ENCODE data around the gene CAPRIN2. TPM values are rescaled to one million over a fixed set of nuclear protein-coding genes. Genes with fewer than 3 reads are reported as not detected.

CAPRIN2 gene
- total and polyA plus RNA-seq, 2 experiments from 2014 or later = 36.5 to 41.3 TPM

DNA sequence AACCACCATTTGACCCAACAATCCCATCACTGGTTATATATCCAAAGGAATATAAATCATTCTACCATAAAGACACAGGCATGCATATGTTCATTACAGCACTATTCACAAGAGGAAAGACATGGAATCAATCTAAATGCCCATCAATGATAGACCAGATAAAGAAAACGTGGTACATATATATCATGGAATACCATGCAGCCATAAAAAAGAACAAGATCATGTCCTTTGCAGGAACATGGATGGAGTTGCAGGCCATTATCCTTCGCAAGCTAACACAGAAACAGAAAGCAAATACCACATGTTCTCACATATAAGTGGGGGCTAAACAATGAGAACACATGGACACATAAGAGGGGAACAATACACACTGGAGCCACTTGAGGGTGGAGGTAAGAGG lies 15.7 kb downstream of the CAPRIN2 start:
- no peaks in the 10 kb centered on the region; the same call in 2 of the 3 replicates for H3K9me3 Mint-ChIP-seq
- H3K4me1 Mint-ChIP-seq = no peaks in the 10 kb centered on the region
- ATAC-seq (no peak), DNase-seq (ENCODE audit: low spot score) (no peak)
- no peaks in the 10 kb centered on the region for H3F3A ChIP-seq (replicated peaks; ENCODE audit: low read depth)
- no peak overlapping the region for H3K27ac Mint-ChIP-seq
- H3K36me3 Mint-ChIP-seq (ENCODE audit: low read depth) = peaks cover 40% of the 10 kb centered on the region
- no peaks in the 10 kb centered on the region for H3K9me2 ChIP-seq (ENCODE audit: insufficient read depth)
- no peak overlapping the region for H2AFZ ChIP-seq
- H3K27ac ChIP-seq (ENCODE audit: low read depth) = no peak overlapping the region
- no peaks in the 10 kb centered on the region for H3K4me1 ChIP-seq (ENCODE audit: insufficient read depth)
- H4K20me1 ChIP-seq (replicated peaks; ENCODE audit: insufficient read depth) = peaks cover 8% of the 10 kb centered on the region
- H3K27me3 ChIP-seq (ENCODE audit: insufficient read depth) = no peaks in the 10 kb centered on the region
- peaks cover 17% of the 10 kb centered on the region for H3K36me3 ChIP-seq (ENCODE audit: insufficient read depth)
- H3K4me3 Mint-ChIP-seq = no peak overlapping the region
- H3K79me2 ChIP-seq (replicated peaks; ENCODE audit: insufficient read depth) = peaks cover 74% of the 10 kb centered on the region
- no peak overlapping the region for H3K4me3 ChIP-seq
- no peaks in the 10 kb centered on the region for H3K27me3 Mint-ChIP-seq (ENCODE audit: insufficient read depth, low read depth, poor library complexity)
- no peak for TF ChIP-seq CREB1 (CRISPR knock-in tag; IDR thresholded peaks at IDR 0.05; ENCODE audit: low read depth)
- TF ChIP-seq, protein P1, sequence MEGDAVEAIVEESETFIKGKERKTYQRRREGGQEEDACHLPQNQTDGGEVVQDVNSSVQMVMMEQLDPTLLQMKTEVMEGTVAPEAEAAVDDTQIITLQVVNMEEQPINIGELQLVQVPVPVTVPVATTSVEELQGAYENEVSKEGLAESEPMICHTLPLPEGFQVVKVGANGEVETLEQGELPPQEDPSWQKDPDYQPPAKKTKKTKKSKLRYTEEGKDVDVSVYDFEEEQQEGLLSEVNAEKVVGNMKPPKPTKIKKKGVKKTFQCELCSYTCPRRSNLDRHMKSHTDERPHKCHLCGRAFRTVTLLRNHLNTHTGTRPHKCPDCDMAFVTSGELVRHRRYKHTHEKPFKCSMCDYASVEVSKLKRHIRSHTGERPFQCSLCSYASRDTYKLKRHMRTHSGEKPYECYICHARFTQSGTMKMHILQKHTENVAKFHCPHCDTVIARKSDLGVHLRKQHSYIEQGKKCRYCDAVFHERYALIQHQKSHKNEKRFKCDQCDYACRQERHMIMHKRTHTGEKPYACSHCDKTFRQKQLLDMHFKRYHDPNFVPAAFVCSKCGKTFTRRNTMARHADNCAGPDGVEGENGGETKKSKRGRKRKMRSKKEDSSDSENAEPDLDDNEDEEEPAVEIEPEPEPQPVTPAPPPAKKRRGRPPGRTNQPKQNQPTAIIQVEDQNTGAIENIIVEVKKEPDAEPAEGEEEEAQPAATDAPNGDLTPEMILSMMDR (conservative IDR thresholded peaks at IDR 0.05; ENCODE audit: low read depth in 2 of 2) = no peak
- no peak for TF ChIP-seq ZNF114 (CRISPR knock-in tag; IDR thresholded peaks at IDR 0.05)
- no peak for TF ChIP-seq EZH2phosphoT487 (IDR thresholded peaks at IDR 0.05; ENCODE audit: unreplicated experiment)
- TF ChIP-seq, protein P2, sequence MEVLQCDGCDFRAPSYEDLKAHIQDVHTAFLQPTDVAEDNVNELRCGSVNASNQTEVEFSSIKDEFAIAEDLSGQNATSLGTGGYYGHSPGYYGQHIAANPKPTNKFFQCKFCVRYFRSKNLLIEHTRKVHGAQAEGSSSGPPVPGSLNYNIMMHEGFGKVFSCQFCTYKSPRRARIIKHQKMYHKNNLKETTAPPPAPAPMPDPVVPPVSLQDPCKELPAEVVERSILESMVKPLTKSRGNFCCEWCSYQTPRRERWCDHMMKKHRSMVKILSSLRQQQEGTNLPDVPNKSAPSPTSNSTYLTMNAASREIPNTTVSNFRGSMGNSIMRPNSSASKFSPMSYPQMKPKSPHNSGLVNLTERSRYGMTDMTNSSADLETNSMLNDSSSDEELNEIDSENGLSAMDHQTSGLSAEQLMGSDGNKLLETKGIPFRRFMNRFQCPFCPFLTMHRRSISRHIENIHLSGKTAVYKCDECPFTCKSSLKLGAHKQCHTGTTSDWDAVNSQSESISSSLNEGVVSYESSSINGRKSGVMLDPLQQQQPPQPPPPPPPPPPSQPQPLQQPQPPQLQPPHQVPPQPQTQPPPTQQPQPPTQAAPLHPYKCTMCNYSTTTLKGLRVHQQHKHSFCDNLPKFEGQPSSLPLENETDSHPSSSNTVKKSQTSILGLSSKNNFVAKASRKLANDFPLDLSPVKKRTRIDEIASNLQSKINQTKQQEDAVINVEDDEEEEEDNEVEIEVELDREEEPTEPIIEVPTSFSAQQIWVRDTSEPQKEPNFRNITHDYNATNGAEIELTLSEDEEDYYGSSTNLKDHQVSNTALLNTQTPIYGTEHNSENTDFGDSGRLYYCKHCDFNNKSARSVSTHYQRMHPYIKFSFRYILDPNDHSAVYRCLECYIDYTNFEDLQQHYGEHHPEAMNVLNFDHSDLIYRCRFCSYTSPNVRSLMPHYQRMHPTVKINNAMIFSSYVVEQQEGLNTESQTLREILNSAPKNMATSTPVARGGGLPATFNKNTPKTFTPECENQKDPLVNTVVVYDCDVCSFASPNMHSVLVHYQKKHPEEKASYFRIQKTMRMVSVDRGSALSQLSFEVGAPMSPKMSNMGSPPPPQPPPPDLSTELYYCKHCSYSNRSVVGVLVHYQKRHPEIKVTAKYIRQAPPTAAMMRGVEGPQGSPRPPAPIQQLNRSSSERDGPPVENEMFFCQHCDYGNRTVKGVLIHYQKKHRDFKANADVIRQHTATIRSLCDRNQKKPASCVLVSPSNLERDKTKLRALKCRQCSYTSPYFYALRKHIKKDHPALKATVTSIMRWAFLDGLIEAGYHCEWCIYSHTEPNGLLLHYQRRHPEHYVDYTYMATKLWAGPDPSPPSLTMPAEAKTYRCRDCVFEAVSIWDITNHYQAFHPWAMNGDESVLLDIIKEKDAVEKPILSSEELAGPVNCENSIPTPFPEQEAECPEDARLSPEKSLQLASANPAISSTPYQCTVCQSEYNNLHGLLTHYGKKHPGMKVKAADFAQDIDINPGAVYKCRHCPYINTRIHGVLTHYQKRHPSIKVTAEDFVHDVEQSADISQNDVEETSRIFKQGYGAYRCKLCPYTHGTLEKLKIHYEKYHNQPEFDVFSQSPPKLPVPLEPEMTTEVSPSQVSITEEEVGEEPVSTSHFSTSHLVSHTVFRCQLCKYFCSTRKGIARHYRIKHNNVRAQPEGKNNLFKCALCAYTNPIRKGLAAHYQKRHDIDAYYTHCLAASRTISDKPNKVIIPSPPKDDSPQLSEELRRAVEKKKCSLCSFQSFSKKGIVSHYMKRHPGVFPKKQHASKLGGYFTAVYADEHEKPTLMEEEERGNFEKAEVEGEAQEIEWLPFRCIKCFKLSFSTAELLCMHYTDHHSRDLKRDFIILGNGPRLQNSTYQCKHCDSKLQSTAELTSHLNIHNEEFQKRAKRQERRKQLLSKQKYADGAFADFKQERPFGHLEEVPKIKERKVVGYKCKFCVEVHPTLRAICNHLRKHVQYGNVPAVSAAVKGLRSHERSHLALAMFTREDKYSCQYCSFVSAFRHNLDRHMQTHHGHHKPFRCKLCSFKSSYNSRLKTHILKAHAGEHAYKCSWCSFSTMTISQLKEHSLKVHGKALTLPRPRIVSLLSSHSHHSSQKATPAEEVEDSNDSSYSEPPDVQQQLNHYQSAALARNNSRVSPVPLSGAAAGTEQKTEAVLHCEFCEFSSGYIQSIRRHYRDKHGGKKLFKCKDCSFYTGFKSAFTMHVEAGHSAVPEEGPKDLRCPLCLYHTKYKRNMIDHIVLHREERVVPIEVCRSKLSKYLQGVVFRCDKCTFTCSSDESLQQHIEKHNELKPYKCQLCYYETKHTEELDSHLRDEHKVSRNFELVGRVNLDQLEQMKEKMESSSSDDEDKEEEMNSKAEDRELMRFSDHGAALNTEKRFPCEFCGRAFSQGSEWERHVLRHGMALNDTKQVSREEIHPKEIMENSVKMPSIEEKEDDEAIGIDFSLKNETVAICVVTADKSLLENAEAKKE (CRISPR knock-in tag; IDR thresholded peaks at IDR 0.05) = no peak
- TF ChIP-seq POLR2AphosphoS5 (IDR thresholded peaks at IDR 0.05; ENCODE audit: low read depth) = no peak
- TF ChIP-seq NANOG (IDR thresholded peaks at IDR 0.05; ENCODE audit: borderline replicate concordance) = no peak
- TF ChIP-seq JUNB (IDR thresholded peaks at IDR 0.05; ENCODE audit: unreplicated experiment) = no peak
- TF ChIP-seq, protein P3, sequence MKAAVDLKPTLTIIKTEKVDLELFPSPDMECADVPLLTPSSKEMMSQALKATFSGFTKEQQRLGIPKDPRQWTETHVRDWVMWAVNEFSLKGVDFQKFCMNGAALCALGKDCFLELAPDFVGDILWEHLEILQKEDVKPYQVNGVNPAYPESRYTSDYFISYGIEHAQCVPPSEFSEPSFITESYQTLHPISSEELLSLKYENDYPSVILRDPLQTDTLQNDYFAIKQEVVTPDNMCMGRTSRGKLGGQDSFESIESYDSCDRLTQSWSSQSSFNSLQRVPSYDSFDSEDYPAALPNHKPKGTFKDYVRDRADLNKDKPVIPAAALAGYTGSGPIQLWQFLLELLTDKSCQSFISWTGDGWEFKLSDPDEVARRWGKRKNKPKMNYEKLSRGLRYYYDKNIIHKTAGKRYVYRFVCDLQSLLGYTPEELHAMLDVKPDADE (IDR thresholded peaks at IDR 0.05) = no peak
- TF ChIP-seq, protein P4, sequence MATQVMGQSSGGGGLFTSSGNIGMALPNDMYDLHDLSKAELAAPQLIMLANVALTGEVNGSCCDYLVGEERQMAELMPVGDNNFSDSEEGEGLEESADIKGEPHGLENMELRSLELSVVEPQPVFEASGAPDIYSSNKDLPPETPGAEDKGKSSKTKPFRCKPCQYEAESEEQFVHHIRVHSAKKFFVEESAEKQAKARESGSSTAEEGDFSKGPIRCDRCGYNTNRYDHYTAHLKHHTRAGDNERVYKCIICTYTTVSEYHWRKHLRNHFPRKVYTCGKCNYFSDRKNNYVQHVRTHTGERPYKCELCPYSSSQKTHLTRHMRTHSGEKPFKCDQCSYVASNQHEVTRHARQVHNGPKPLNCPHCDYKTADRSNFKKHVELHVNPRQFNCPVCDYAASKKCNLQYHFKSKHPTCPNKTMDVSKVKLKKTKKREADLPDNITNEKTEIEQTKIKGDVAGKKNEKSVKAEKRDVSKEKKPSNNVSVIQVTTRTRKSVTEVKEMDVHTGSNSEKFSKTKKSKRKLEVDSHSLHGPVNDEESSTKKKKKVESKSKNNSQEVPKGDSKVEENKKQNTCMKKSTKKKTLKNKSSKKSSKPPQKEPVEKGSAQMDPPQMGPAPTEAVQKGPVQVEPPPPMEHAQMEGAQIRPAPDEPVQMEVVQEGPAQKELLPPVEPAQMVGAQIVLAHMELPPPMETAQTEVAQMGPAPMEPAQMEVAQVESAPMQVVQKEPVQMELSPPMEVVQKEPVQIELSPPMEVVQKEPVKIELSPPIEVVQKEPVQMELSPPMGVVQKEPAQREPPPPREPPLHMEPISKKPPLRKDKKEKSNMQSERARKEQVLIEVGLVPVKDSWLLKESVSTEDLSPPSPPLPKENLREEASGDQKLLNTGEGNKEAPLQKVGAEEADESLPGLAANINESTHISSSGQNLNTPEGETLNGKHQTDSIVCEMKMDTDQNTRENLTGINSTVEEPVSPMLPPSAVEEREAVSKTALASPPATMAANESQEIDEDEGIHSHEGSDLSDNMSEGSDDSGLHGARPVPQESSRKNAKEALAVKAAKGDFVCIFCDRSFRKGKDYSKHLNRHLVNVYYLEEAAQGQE (IDR thresholded peaks at IDR 0.05; ENCODE audit: unreplicated experiment) = no peak
- no peak for TF ChIP-seq EZH2 (IDR thresholded peaks at IDR 0.05; ENCODE audit: low read depth, unreplicated experiment)
- H3K4me2 ChIP-seq = no peak overlapping the region
